IPS DF 6.9 (cell line): ENCODE measurements around the gene RARA.

ENCODE experiments used
- DNase-seq: peaks from one replicate; pipeline ENCODE4 v3.0.0-alpha.2; 2013; ENCODE audit warnings: low read depth, low spot score
- H3K27ac ChIP-seq: one replicate; pipeline ENCODE4 v1.5.1; 2013; ENCODE audit warnings: low read length, control low read depth
- H3K27me3 ChIP-seq: 2 replicates; pipeline ENCODE4 v1.6.1; 2013; ENCODE audit warnings: mild to moderate bottlenecking, low read length; ENCODE audit not compliant: control insufficient read depth, insufficient read depth
- H3K36me3 ChIP-seq: 2 replicates; pipeline ENCODE4 v1.6.1; 2013; ENCODE audit warnings: low read length; ENCODE audit not compliant: control insufficient read depth, insufficient read depth
- H3K4me1 ChIP-seq: 2 replicates; pipeline ENCODE4 v1.6.1; 2013; ENCODE audit warnings: low read length; ENCODE audit not compliant: control insufficient read depth, insufficient read depth
- H3K4me3 ChIP-seq: 2 replicates; pipeline ENCODE4 v1.5.1; 2013; ENCODE audit warnings: mild to moderate bottlenecking, low read length
- H3K9me3 ChIP-seq: 2 replicates; pipeline ENCODE4 v1.6.1; 2013; ENCODE audit warnings: low read length, inconsistent platforms; ENCODE audit not compliant: control insufficient read depth, insufficient read depth
- WGBS: extraction: QIAGEN DNeasy Blood & Tissue Kit; methylation state at CpG from one replicate; pipeline ENCODE4 v1.1.7; 2013; ENCODE audit warnings: mixed read lengths, missing lambda C conversion rate; ENCODE audit not compliant: insufficient read length, insufficient coverage; 5-methylcytosine and 5-hydroxymethylcytosine counted together

RARA gene

DNA sequence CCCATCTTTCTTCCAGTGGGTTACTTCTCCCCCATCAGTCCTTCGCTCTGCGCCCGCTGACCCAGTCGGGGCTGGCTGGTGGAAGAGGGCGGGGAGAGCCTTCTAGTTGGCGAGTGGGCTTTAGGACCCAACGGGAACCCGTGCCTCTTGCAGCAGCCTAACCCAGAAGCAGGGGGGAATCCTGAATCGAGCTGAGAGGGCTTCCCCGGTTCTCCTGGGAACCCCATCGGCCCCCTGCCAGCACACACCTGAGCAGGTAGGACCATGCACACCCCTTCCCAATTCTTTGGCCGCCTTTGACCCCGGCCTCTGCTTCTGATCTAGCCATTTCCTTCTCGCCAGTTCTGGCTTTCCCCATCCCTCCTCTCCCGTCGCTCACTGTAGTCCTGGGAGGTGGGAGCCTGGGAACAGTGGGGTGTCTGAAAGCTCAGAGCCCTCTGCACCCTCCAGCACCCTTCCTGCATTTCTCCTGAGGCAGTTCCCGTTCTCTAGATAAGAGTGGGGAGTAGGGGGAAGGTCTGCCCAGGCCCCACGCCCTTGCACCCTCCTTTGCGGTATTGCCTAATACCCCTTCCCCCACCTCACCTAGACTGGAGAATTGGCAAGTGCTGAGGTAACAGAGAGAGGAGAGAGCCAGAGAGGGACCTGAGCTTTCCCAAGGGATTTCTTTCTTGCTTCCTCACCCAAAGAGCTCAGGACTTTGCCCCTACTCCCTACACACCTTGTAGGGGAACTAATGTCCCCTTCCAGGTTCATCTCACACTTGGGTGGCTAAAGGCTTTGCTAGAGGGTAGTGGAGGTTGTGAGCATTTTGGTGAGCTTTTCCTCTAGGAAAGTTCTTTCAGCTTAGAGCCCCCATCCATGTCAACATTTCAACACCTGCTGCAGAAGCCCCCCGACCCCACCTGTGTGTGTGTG is at the start of gene RARA:
Gene RARA, plus strand, starts transcription at position 150 of the 918 bp plus-strand sequence. CDS start 22,039 bp downstream, outside the sequence.
- H3K4me3 ChIP-seq, result peak within 1 kb of the TSS; percentile 67
- H3K27me3 ChIP-seq, result no peaks in the 10 kb centered on the region
- WGBS, result no CpG with 5 or more reads among the region's 20 CpGs
- H3K9me3 ChIP-seq, result no peaks in the 10 kb centered on the region
- no peaks in the 10 kb centered on the region for H3K36me3 ChIP-seq
- no peak for DNase-seq
- no peak within 1 kb of the TSS for H3K27ac ChIP-seq
- H3K4me1 ChIP-seq, result peaks cover 13% of the 10 kb centered on the region

DNA sequence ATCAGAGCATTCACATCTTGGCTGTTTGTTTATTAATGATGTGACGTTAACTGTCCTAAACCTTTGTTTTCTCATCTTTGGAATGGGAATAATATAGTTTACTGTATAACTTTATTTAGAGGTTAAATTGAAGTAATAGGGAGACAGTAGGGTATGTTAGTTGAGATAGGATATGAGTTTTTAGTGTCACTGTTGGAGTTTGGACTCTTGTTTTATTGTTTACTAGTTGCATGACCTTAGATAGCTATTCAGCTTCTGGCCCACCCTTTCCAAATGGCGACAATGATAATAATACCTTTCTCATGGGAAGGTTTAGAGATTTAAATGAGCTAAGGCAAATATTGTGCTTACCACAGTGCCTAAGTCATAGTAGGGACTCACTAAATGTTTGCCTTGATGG is 49.5 kb upstream of the RARA start:
- no peak overlapping the region for H3K4me3 ChIP-seq
- no CpG with 5 or more reads among the region's 2 CpGs for WGBS
- no peak for DNase-seq
- no peak overlapping the region for H3K27ac ChIP-seq
- H3K36me3 ChIP-seq, result peaks cover 2% of the 10 kb centered on the region; the same call in 1 of the 2 replicates
- H3K4me1 ChIP-seq, result no peaks in the 10 kb centered on the region
- H3K9me3 ChIP-seq, result no peaks in the 10 kb centered on the region
- no peaks in the 10 kb centered on the region for H3K27me3 ChIP-seq

DNA sequence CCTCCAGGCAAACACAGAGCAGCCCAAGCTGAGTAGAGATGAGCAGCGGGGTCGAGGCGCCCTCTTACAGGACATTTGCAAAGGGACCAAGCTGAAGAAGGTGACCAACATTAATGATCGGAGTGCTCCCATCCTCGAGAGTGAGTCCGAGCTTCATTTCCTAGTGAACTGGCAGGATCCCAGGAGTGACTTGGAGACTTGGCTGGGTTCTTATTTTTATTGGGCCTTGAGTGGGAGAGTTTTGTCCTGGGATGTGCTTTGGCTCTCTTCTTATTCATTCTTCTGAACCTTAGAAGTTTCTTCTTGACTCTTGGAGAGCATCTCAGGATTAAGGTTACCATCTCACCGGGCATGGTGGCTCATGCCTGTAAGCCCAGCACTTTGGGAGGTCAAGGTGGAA is 48.5 kb upstream of the RARA start:
- no CpG with 5 or more reads among the region's 7 CpGs for WGBS
- H3K36me3 ChIP-seq, result peaks cover 5% of the 10 kb centered on the region; the same call in 1 of the 2 replicates
- H3K4me1 ChIP-seq, result no peaks in the 10 kb centered on the region
- H3K27ac ChIP-seq, result no peak overlapping the region
- H3K4me3 ChIP-seq, result no peak overlapping the region
- no peak for DNase-seq
- no peaks in the 10 kb centered on the region for H3K27me3 ChIP-seq
- H3K9me3 ChIP-seq, result no peaks in the 10 kb centered on the region

DNA sequence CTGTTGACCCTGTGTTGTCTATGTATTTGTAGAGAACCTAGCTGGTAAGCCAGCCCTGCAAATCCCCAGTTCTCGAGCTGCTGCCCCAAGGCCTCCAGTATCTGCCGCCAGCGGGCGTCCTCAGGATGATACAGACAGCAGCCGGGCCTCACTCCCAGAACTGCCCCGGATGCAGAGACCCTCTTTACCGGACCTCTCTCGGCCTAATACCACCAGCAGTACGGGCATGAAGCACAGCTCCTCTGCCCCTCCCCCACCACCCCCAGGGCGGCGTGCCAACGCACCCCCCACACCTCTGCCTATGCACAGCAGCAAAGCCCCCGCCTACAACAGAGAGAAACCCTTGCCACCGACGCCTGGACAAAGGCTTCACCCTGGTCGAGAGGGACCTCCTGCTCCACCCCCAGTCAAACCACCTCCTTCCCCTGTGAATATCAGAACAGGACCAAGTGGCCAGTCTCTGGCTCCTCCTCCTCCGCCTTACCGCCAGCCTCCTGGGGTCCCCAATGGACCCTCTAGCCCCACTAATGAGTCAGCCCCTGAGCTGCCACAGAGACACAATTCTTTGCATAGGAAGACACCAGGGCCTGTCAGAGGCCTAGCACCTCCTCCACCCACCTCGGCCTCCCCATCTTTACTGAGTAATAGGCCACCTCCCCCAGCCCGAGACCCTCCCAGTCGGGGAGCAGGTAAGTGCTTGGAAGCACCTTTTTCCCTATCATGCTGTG is 44.4 kb upstream of the RARA start:
- Histone ChIP-seq H3K27me3 (no peaks in the 10 kb centered on the region), H3K9me3 (no peaks in the 10 kb centered on the region), H3K4me1 (no peaks in the 10 kb centered on the region), H3K27ac (no peak overlapping the region), H3K4me3 (no peak overlapping the region), H3K36me3 (peaks cover 5% of the 10 kb centered on the region; the same call in 1 of the 2 replicates)
- WGBS, result no CpG with 5 or more reads among the region's 21 CpGs
- no peak for DNase-seq

DNA sequence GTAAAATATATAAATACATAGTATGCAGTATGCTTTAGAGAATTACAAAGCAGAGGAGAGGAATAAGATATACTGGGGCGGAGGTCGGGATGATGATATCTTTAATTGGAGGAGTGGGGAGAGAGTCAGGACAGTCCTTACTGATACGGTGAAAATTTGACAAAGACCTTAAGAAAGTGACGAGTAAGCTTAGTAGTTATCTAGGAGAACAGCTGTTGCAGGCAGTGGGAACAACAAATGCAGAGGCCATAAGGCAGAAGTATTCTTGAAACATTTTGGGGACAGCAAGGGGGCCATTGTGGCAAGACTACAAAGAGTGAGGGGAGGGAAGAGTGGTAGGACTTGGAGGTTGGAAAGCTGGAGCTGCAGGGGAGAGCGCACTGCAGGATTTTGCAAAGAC is 43.6 kb upstream of the RARA start:
- H3K36me3 ChIP-seq, result peaks cover 5% of the 10 kb centered on the region; the same call in 1 of the 2 replicates

GRCh38 chr17:40266882-40267281 is 42.1 kb upstream of the RARA start:
- H3K36me3 ChIP-seq, result peaks cover 5% of the 10 kb centered on the region; the same call in 1 of the 2 replicates
- no peaks in the 10 kb centered on the region for H3K9me3 ChIP-seq
- WGBS, result no CpG with 5 or more reads among the region's 6 CpGs
- H3K27ac ChIP-seq, result no peak overlapping the region
- no peaks in the 10 kb centered on the region for H3K27me3 ChIP-seq
- DNase-seq, result no peak
- no peaks in the 10 kb centered on the region for H3K4me1 ChIP-seq
- H3K4me3 ChIP-seq, result no peak overlapping the region

More for the DNA sequence above, 43.6 kb upstream of the RARA start:
- Histone ChIP-seq H3K4me1 (no peaks in the 10 kb centered on the region), H3K27ac (no peak overlapping the region), H3K4me3 (no peak overlapping the region), H3K27me3 (no peaks in the 10 kb centered on the region), H3K9me3 (no peaks in the 10 kb centered on the region)
- WGBS, result no CpG with 5 or more reads among the region's 5 CpGs
- DNase-seq, result no peak

GRCh38 chr17:40268141-40268712 is 40.8 kb upstream of the RARA start:
- no peak overlapping the region for H3K4me3 ChIP-seq
- peaks cover 3% of the 10 kb centered on the region; the same call in 1 of the 2 replicates for H3K36me3 ChIP-seq
- WGBS, result no CpG with 5 or more reads among the region's 2 CpGs

GRCh38 chr17:40278414-40278813 is 30.6 kb upstream of the RARA start:
- peaks cover 24% of the 10 kb centered on the region for H3K36me3 ChIP-seq

More at GRCh38 chr17:40268141-40268712, 40.8 kb upstream of the RARA start:
- no peaks in the 10 kb centered on the region for H3K9me3 ChIP-seq
- no peak for DNase-seq
- H3K4me1 ChIP-seq, result no peaks in the 10 kb centered on the region
- H3K27me3 ChIP-seq, result no peaks in the 10 kb centered on the region
- no peak overlapping the region for H3K27ac ChIP-seq

DNA sequence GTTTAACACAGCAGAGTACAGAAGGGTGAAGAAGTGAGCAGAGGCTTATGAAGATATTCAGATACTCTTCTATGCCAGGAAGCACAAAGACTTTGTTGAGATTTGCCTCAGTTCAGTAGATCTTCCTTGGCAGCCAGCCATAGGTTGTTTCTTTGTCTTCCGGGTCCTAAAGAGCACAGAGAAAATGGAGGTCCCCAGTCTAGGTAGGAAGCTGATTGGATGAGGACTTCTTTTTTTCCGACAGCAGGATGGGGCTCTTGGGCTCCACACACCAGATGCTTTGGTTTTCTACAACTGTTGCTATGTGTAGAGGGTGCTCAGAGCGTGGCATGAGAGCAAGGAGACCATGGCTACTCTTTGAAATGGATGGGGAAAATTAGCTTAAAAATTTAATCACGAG is 29.6 kb upstream of the RARA start:
- Histone ChIP-seq H3K4me3 (no peak overlapping the region), H3K27ac (no peak overlapping the region), H3K36me3 (peaks cover 24% of the 10 kb centered on the region), H3K27me3 (no peaks in the 10 kb centered on the region), H3K9me3 (no peaks in the 10 kb centered on the region), H3K4me1 (peaks cover 4% of the 10 kb centered on the region; the same call in 1 of the 2 replicates)
- WGBS, result no CpG with 5 or more reads among the region's 4 CpGs
- DNase-seq, result no peak

More at GRCh38 chr17:40278414-40278813, 30.6 kb upstream of the RARA start:
- no peak overlapping the region for H3K27ac ChIP-seq
- peaks cover 4% of the 10 kb centered on the region; the same call in 1 of the 2 replicates for H3K4me1 ChIP-seq
- WGBS, result no CpG with 5 or more reads among the region's 1 CpG
- H3K9me3 ChIP-seq, result no peaks in the 10 kb centered on the region
- no peak overlapping the region for H3K4me3 ChIP-seq
- H3K27me3 ChIP-seq, result no peaks in the 10 kb centered on the region
- DNase-seq, result no peak

DNA sequence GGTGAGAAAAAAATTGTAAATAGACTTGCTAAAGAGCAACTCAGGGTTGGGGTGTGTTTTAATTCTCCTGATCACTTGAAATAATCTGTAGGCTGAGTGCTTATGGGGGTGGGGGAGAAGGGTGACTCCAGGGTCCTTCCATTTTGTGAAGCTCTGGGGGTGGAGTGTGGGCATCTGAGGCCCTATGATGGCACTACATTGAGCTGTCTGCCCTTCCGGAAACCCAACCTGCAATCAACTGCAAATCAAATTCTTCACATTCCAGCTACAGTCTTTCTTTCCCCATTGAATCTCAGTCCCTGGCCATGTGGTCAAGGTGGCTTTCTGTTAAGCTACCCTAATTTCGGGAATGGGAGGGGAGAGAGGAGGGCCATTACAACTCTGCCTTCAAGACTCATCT is 27.3 kb upstream of the RARA start:
- no CpG with 5 or more reads among the region's 2 CpGs for WGBS
- H3K4me1 ChIP-seq, result peaks cover 4% of the 10 kb centered on the region; the same call in 1 of the 2 replicates
- peaks cover 17% of the 10 kb centered on the region; the same call in 1 of the 2 replicates for H3K36me3 ChIP-seq
- no peak overlapping the region for H3K27ac ChIP-seq
- H3K9me3 ChIP-seq, result no peaks in the 10 kb centered on the region
- H3K4me3 ChIP-seq, result no peak overlapping the region
- H3K27me3 ChIP-seq, result no peaks in the 10 kb centered on the region
- DNase-seq, result peak; percentile 50
